AG04449 (cell line): ENCODE data around the gene PRIM1.
A peak's percentile ranks its signal among the peaks of the same experiment; 100 is the strongest.
"Not testable (repeated sequence)": the region's sequence is repeated elsewhere in the genome, so short reads cannot be mapped to it uniquely, and the experiment has no call there.

Experiments
- CTCF ChIA-PET: fragments of 350-600 bp; formaldehyde crosslinking; extraction: SDS; loops from one replicate; lab custom pipeline; 2021; ENCODE audit warnings: antibody characterized with exemption; lab: Yijun Ruan, JAX
- POLR2A ChIA-PET: fragments of 400-600, 350-600 bp; formaldehyde crosslinking; extraction: SDS; loops from one replicate; lab custom pipeline; 2020; ENCODE audit warnings: antibody characterized with exemption, inconsistent platforms; lab: Yijun Ruan, JAX
- DNase-seq: peaks from one replicate; pipeline ENCODE4 v3.0.0-alpha.2; 2010; ENCODE audit warnings: low read depth, low spot score
- H3K4me3 ChIP-seq: 2 replicates; pipeline ENCODE4 v1.5.1; 2011; ENCODE audit warnings: low read depth, mild to moderate bottlenecking, control low read depth, low read length
- CTCF ChIP-seq: IDR thresholded peaks from one replicate; pipeline ENCODE4 v1.5.1; 2011; ENCODE audit warnings: mild to moderate bottlenecking, moderate library complexity, low read length, control low read depth, inconsistent platforms; ENCODE audit not compliant: insufficient read depth; ENCODE audit errors: missing control alignments

PRIM1 gene

GRCh38 chr12:56751712-56752598, at the start of gene PRIM1:
TSS of gene PRIM1 (minus strand) at chr12:56752323. CDS start at chr12:56752298, 25 bp downstream.
- H3K4me3 ChIP-seq, result peak within 1 kb of the TSS; percentile 96
- CTCF ChIA-PET, result interaction anchor here (0.6 to 16.3 kb wide), 6 partner anchors 115 to 360 kb away, joined by 3 to 303 read pairs (median 13); partner anchors contain the start of genes STAT6 and ZBTB39
- POLR2A ChIA-PET, result no interaction called here
- DNase-seq, result no peak
- no peak for TF ChIP-seq CTCF

- no peak for DNase-seq
- H3K4me3 ChIP-seq, result no peak overlapping the region
- ChIA-PET CTCF (no interaction called here), POLR2A (no interaction called here)
- no peak for TF ChIP-seq CTCF
These were observed 48.1 kb upstream of the PRIM1 start for GRCh38 chr12:56800221-56800620.

- POLR2A ChIA-PET, H3K4me3 ChIP-seq, DNase-seq: not testable (repeated sequence)
- CTCF ChIA-PET, result interaction anchor here (0.5 kb wide), 1 partner anchor 264 kb away, joined by 3 read pairs; no protein-coding TSS in a partner anchor
These were observed 47.2 kb upstream of the PRIM1 start for GRCh38 chr12:56799345-56799744.

- CTCF ChIA-PET, H3K4me3 ChIP-seq, DNase-seq, POLR2A ChIA-PET: not testable (repeated sequence)
These were observed 43.7 kb upstream of the PRIM1 start for GRCh38 chr12:56795791-56796190.

- CTCF ChIA-PET, H3K4me3 ChIP-seq, POLR2A ChIA-PET, DNase-seq: not testable (repeated sequence)
These were observed 43.0 kb upstream of the PRIM1 start for GRCh38 chr12:56795046-56795562.

GRCh38 chr12:56793124-56793523, 41.0 kb upstream of the PRIM1 start:
- H3K4me3 ChIP-seq, POLR2A ChIA-PET, DNase-seq, CTCF ChIA-PET: not testable (repeated sequence)

GRCh38 chr12:56792678-56793077, 40.6 kb upstream of the PRIM1 start:
- no peak overlapping the region for H3K4me3 ChIP-seq
- CTCF ChIA-PET, result no interaction called here
- DNase-seq, result no peak
- TF ChIP-seq CTCF, result no peak
- POLR2A ChIA-PET, result no interaction called here

DNA sequence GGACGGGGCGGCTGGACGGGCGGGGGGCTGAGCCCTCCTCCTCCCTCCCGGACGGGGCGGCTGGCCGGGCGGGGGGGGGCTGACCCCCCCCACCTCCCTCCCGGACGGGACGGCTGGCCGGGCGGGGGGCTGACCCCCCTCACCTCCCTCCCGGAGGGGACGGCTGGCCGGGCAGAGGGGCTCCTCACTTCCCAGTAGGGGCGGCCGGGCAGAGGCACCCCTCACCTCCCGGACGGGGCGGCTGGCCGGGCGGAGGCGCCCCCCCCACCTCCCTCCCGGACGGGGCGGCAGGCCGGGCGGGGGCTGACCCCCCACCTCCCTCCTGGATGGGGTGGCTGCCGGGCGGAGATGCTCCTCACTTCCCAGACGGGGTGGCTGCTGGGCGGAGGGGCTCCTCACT, 37.3 kb upstream of the PRIM1 start:
- DNase-seq, H3K4me3 ChIP-seq, CTCF ChIA-PET, POLR2A ChIA-PET: not testable (repeated sequence)

DNA sequence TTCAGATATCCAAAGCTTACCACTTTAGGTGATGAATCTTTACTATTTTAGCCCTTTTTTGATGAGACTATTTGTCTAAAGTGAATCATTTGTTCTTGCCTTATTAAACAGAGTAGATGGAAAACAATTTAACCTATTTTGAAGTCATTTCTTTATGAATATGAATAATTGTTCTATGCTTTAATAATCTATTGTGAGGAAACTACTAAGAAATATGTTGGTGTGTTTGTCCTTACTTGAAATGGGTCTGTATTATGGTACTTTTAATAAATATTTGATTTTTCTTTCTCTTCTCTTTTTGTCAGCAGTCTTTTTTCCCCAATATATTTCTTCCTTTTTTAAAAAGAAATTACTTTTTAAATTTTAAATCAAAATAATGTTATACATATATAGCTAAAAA, 35.4 kb upstream of the PRIM1 start:
- no peak for DNase-seq
- no peak overlapping the region for H3K4me3 ChIP-seq
- ChIA-PET POLR2A (no interaction called here), CTCF (no interaction called here)
- no peak for TF ChIP-seq CTCF
